Glutamatergic neuron (in vitro differentiated cells): ENCODE data around the gene EDN3. TPM values are rescaled to one million over a fixed set of nuclear protein-coding genes. Genes with fewer than 3 reads are reported as not detected.

Experiments used
- DNase-seq: peaks from one replicate; pipeline ENCODE4 v3.0.0; 2022
- H3K27ac Mint-ChIP-seq: one replicate; pipeline ENCODE4 v1.8.0; 2020; ENCODE audit warnings: mild to moderate bottlenecking, mixed read lengths, inconsistent platforms; ENCODE audit not compliant: unreplicated experiment
- H3K27me3 Mint-ChIP-seq: one replicate; pipeline ENCODE4 v1.8.0; 2020; ENCODE audit warnings: mild to moderate bottlenecking, moderate library complexity, mixed read lengths, inconsistent platforms; ENCODE audit not compliant: unreplicated experiment
- H3K36me3 Mint-ChIP-seq: one replicate; pipeline ENCODE4 v1.8.0; 2020; ENCODE audit warnings: mild to moderate bottlenecking, mixed read lengths, inconsistent platforms; ENCODE audit not compliant: unreplicated experiment
- H3K4me1 Mint-ChIP-seq: one replicate; pipeline ENCODE4 v1.8.0; 2020; ENCODE audit warnings: mild to moderate bottlenecking, low read depth, mixed read lengths, inconsistent platforms; ENCODE audit not compliant: unreplicated experiment
- H3K4me3 Mint-ChIP-seq: one replicate; pipeline ENCODE4 v1.8.0; 2020; ENCODE audit warnings: mild to moderate bottlenecking, mixed read lengths, inconsistent platforms; ENCODE audit not compliant: unreplicated experiment
- H3K9me3 Mint-ChIP-seq: one replicate; pipeline ENCODE4 v1.8.0; 2020; ENCODE audit warnings: mild to moderate bottlenecking, moderate library complexity, mixed read lengths, inconsistent platforms; ENCODE audit not compliant: unreplicated experiment
- total RNA-seq: library from RNA; stranded (reverse); fragmentation: NEBNext Ultra II Directional; extraction: Animal tissue kit (Norgen Biotek cat#: 25700); gene quantifications from one replicate; pipeline ENCODE4 v1.2.1, GENCODE V29; 2021; ENCODE audit not compliant: unreplicated experiment
- TF ChIP-seq, protein P1 (sequence below): fragments of 200-600 bp; sonication (generic); IDR thresholded peaks from one replicate; pipeline ENCODE4 v1.5.0; 2021; ENCODE audit not compliant: partially characterized antibody, unreplicated experiment

EDN3 gene
- total RNA-seq, 1 donor from 2014 or later: not detected

DNA sequence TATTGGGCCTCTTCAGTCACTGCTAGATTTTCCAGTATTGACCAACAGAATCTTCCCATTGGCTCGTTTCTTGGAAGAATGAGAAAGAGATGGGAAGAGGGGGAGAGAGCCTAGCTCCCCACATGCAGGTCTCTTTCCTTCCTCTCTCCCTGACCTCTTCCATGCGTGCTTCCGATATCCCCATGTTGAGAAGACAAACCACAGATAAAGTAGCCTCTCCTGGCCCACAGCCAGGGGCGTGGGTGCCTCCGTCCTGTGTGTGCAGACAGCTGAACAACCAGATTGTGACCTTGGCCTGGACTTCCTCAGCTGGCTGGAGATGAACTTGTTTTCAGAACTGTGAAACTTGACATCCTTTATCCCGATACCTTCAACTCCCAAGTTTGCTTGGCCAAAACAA is 71.0 kb downstream of the EDN3 start:
- H3K27ac Mint-ChIP-seq: no peak overlapping the region
- H3K9me3 Mint-ChIP-seq: peaks cover 4% of the 10 kb centered on the region
- H3K4me1 Mint-ChIP-seq: peaks cover 26% of the 10 kb centered on the region
- H3K4me3 Mint-ChIP-seq: no peak overlapping the region
- TF ChIP-seq, protein P1, sequence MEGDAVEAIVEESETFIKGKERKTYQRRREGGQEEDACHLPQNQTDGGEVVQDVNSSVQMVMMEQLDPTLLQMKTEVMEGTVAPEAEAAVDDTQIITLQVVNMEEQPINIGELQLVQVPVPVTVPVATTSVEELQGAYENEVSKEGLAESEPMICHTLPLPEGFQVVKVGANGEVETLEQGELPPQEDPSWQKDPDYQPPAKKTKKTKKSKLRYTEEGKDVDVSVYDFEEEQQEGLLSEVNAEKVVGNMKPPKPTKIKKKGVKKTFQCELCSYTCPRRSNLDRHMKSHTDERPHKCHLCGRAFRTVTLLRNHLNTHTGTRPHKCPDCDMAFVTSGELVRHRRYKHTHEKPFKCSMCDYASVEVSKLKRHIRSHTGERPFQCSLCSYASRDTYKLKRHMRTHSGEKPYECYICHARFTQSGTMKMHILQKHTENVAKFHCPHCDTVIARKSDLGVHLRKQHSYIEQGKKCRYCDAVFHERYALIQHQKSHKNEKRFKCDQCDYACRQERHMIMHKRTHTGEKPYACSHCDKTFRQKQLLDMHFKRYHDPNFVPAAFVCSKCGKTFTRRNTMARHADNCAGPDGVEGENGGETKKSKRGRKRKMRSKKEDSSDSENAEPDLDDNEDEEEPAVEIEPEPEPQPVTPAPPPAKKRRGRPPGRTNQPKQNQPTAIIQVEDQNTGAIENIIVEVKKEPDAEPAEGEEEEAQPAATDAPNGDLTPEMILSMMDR: no peak
- peaks cover 3% of the 10 kb centered on the region for H3K27me3 Mint-ChIP-seq
- DNase-seq: no peak
- H3K36me3 Mint-ChIP-seq: peaks cover under 1% of the 10 kb centered on the region

GRCh38 chr20:59374261-59374660 is 73.8 kb downstream of the EDN3 start:
- no peak for DNase-seq
- no peak overlapping the region for H3K27ac Mint-ChIP-seq
- peaks cover 14% of the 10 kb centered on the region for H3K4me1 Mint-ChIP-seq
- TF ChIP-seq, protein P1: no peak
- peaks cover 3% of the 10 kb centered on the region for H3K27me3 Mint-ChIP-seq
- H3K9me3 Mint-ChIP-seq: no peaks in the 10 kb centered on the region
- no peak overlapping the region for H3K4me3 Mint-ChIP-seq
- peaks cover 5% of the 10 kb centered on the region for H3K36me3 Mint-ChIP-seq

- Mint-ChIP-seq H3K27me3 (peaks cover 3% of the 10 kb centered on the region), H3K4me3 (no peak overlapping the region), H3K4me1 (peaks cover 20% of the 10 kb centered on the region), H3K36me3 (peaks cover 5% of the 10 kb centered on the region), H3K9me3 (no peaks in the 10 kb centered on the region), H3K27ac (no peak overlapping the region)
- DNase-seq: no peak
- TF ChIP-seq, protein P1: no peak
Observed at GRCh38 chr20:59375541-59375940, 75.1 kb downstream of the EDN3 start.

Other genes starting within 250 kb of the EDN3 start
- gene ZNF831, start 136.8 kb upstream of the EDN3 start, total RNA-seq: not detected